Esophagus squamous epithelium (tissue), 4 donors: Measurements from ENCODE around the gene CDC25C.

Experiments
- POLR2A ChIP-seq, 4 donors: fragments of 450-650 bp; IDR thresholded peaks; one replicate each; pipeline ENCODE4 v1.6.1; 2017; ENCODE audit warnings: antibody characterized with exemption in 4 of 4, mild to moderate bottlenecking in 4 of 4, moderate library complexity in 3 of 4
- TF ChIP-seq, protein P1 (sequence below), 6 experiments: fragments of 450-650 bp in 4 of 6; fragments of 200-600 bp in 2 of 6; sonication (generic) in 2 of 6; IDR thresholded peaks; one replicate each; pipeline ENCODE4 v1.5.1; 2016 to 2019; ENCODE audit warnings: antibody characterized with exemption in 6 of 6, mild to moderate bottlenecking in 4 of 6, moderate library complexity in 4 of 6

DNA sequence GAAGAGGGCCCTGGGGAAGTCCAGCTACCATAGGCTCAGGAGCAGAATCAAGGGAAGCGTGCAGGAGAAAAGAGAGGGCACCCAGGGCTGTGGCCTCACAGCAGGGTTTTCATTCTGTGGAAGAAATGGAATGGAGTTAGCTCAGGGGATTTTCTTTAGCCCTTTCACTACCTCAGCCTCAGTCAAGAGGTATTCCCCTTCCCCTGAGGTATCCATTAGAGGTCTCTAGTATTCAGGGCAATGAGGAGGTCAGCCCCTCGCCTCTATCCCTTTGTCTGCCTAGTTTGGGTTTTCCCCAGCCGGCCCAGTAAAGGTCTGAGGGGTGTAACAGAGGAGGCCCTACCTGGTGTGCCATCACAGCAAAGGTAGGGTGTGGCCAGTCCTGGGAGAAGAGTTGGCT, 78.7 kb downstream of the CDC25C start:
- TF ChIP-seq, protein P1, sequence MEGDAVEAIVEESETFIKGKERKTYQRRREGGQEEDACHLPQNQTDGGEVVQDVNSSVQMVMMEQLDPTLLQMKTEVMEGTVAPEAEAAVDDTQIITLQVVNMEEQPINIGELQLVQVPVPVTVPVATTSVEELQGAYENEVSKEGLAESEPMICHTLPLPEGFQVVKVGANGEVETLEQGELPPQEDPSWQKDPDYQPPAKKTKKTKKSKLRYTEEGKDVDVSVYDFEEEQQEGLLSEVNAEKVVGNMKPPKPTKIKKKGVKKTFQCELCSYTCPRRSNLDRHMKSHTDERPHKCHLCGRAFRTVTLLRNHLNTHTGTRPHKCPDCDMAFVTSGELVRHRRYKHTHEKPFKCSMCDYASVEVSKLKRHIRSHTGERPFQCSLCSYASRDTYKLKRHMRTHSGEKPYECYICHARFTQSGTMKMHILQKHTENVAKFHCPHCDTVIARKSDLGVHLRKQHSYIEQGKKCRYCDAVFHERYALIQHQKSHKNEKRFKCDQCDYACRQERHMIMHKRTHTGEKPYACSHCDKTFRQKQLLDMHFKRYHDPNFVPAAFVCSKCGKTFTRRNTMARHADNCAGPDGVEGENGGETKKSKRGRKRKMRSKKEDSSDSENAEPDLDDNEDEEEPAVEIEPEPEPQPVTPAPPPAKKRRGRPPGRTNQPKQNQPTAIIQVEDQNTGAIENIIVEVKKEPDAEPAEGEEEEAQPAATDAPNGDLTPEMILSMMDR (IDR thresholded peaks at IDR 0.05), result no peak
- TF ChIP-seq POLR2A (IDR thresholded peaks at IDR 0.05), result no peak
